IMR-90 (cell line): ENCODE data around the gene NPDC1. TPM values are rescaled to one million over a fixed set of nuclear protein-coding genes. Genes with fewer than 3 reads are reported as not detected.

Experiments used
- ATAC-seq: fragments of 200-7000 bp; cut with Tn5 transposase; 2 replicates; pipeline ENCODE4 v1.9.1; 2020; ENCODE audit warnings: low read depth, mild to moderate bottlenecking, moderate library complexity
- BruUV-seq: library from RNA; stranded (reverse); fragments of 400-500 nt; replicated peaks from 2 replicates; lab custom pipeline; 2021; lab: Mats Ljungman, UMichigan
- CTCF ChIA-PET: fragments of 300-600 bp; formaldehyde crosslinking; extraction: SDS; loops from one replicate; lab custom pipeline; 2021; ENCODE audit warnings: antibody characterized with exemption; lab: Yijun Ruan, JAX
- POLR2A ChIA-PET: fragments of 300-600 bp; sonication (Branson Sonifier 250); formaldehyde crosslinking; loops from one replicate; lab custom pipeline; 2022; ENCODE audit warnings: antibody characterized with exemption; ENCODE audit not compliant: unreplicated experiment; lab: Charles Lee
- DNase-seq: peaks from one replicate; pipeline ENCODE4 v3.0.0; 2013
- H2AFZ ChIP-seq: replicated peaks from 2 replicates; pipeline ENCODE3; 2013; ENCODE audit warnings: low read length, mild to moderate bottlenecking; ENCODE audit not compliant: poor library complexity
- H2AK5ac ChIP-seq: 2 replicates; pipeline ENCODE4 v1.6.1; 2013; ENCODE audit warnings: low read depth, low read length, inconsistent platforms
- H2AK9ac ChIP-seq: replicated peaks from 2 replicates; pipeline ENCODE3; 2013; ENCODE audit warnings: mild to moderate bottlenecking, low read depth, low read length, moderate library complexity; ENCODE audit not compliant: poor library complexity
- H2BK120ac ChIP-seq: 2 replicates; pipeline ENCODE4 v1.6.1; 2013; ENCODE audit warnings: low read depth, low read length, inconsistent platforms
- H2BK15ac ChIP-seq: 3 replicates; pipeline ENCODE4 v1.6.1; 2013; ENCODE audit warnings: low read depth, low read length, inconsistent platforms
- H2BK20ac ChIP-seq: 2 replicates; pipeline ENCODE4 v1.6.1; 2013; ENCODE audit warnings: low read depth, mild to moderate bottlenecking, inconsistent platforms, low read length, moderate library complexity
- H2BK5ac ChIP-seq: 2 replicates; pipeline ENCODE4 v1.6.1; 2013; ENCODE audit warnings: mild to moderate bottlenecking, low read depth, low read length, inconsistent platforms; ENCODE audit not compliant: poor library complexity, severe bottlenecking
- H3K14ac ChIP-seq: replicated peaks from 2 replicates; pipeline ENCODE4 v1.6.1; 2013; ENCODE audit warnings: low read depth, low read length, inconsistent platforms
- H3K18ac ChIP-seq: 2 replicates; pipeline ENCODE4 v1.6.1; 2013; ENCODE audit warnings: low read depth, low read length, control low read depth
- H3K23ac ChIP-seq: 2 replicates; pipeline ENCODE4 v1.6.1; 2013; ENCODE audit warnings: low read depth, low read length, inconsistent platforms
- H3K27ac ChIP-seq: 2 replicates; pipeline ENCODE4 v1.5.1; 2013; ENCODE audit warnings: mild to moderate bottlenecking, control low read depth, low read length; ENCODE audit not compliant: insufficient read depth
- H3K27me3 ChIP-seq: 2 replicates; pipeline ENCODE4 v1.6.1; 2013; ENCODE audit warnings: low read length; ENCODE audit not compliant: control insufficient read depth, insufficient read depth
- H3K36me3 ChIP-seq: 2 replicates; pipeline ENCODE4 v1.6.1; 2013; ENCODE audit warnings: low read length, mixed read lengths; ENCODE audit not compliant: control insufficient read depth, insufficient read depth
- H3K4ac ChIP-seq: 2 replicates; pipeline ENCODE4 v1.6.1; 2013; ENCODE audit warnings: low read depth, low read length, inconsistent platforms
- H3K4me1 ChIP-seq: 2 replicates; pipeline ENCODE4 v1.6.1; 2013; ENCODE audit warnings: low read length, mixed read lengths; ENCODE audit not compliant: control insufficient read depth, insufficient read depth
- H3K4me2 ChIP-seq: 2 replicates; pipeline ENCODE4 v1.6.1; 2013; ENCODE audit warnings: low read depth, mild to moderate bottlenecking, control low read depth, low read length, moderate library complexity
- H3K4me3 ChIP-seq: 2 replicates; pipeline ENCODE4 v1.5.1; 2013; ENCODE audit warnings: low read depth, mild to moderate bottlenecking, control low read depth, low read length, moderate library complexity; ENCODE audit not compliant: insufficient read depth
- H3K56ac ChIP-seq: 2 replicates; pipeline ENCODE4 v1.6.1; 2013; ENCODE audit warnings: low read length, inconsistent platforms; ENCODE audit not compliant: insufficient read depth; ENCODE audit errors: extremely low read depth
- H3K79me1 ChIP-seq, 2 experiments: 2 replicates each; pipeline ENCODE4 v1.6.1; 2013; ENCODE audit warnings: low read length in 2 of 2, inconsistent platforms in 1 of 2, low read depth in 1 of 2
- H3K9ac ChIP-seq: 2 replicates; pipeline ENCODE4 v1.6.1; 2013; ENCODE audit warnings: low read depth, low read length, control low read depth
- H3K9me1 ChIP-seq: 2 replicates; pipeline ENCODE4 v1.6.1; 2013; ENCODE audit warnings: low read length, inconsistent platforms; ENCODE audit not compliant: insufficient read depth
- H3K9me3 ChIP-seq: 2 replicates; pipeline ENCODE4 v1.6.1; 2013; ENCODE audit warnings: low read length; ENCODE audit not compliant: control insufficient read depth, insufficient read depth
- H4K20me1 ChIP-seq: 2 replicates; pipeline ENCODE4 v1.6.1; 2013; ENCODE audit warnings: low read length, inconsistent platforms; ENCODE audit not compliant: insufficient read depth
- H4K5ac ChIP-seq: 2 replicates; pipeline ENCODE4 v1.6.1; 2013; ENCODE audit warnings: mild to moderate bottlenecking, low read depth, low read length, control low read depth
- H4K8ac ChIP-seq, 2 experiments: 2 replicates each; pipeline ENCODE4 v1.6.1; 2013; ENCODE audit warnings: low read depth in 2 of 2, low read length in 2 of 2, control low read depth in 1 of 2, inconsistent platforms in 1 of 2
- H4K91ac ChIP-seq: 2 replicates; pipeline ENCODE4 v1.6.1; 2013; ENCODE audit warnings: low read depth, low read length, inconsistent platforms; ENCODE audit not compliant: insufficient read depth
- CEBPB ChIP-seq: IDR thresholded peaks from 2 replicates; pipeline ENCODE4 v1.6.1; 2012; ENCODE audit warnings: low read depth, low read length, improper control_type of control experiment
- CHD1 ChIP-seq: IDR thresholded peaks from 2 replicates; pipeline ENCODE4 v1.6.1; 2012; ENCODE audit warnings: low read depth, low read length, improper control_type of control experiment
- FOS ChIP-seq: fragments of 150-350 bp; IDR thresholded peaks from 2 replicates; pipeline ENCODE4 v1.6.1; 2016; ENCODE audit warnings: low read depth, low read length
- MAFK ChIP-seq: IDR thresholded peaks from 2 replicates; pipeline ENCODE4 v1.6.1; 2012; ENCODE audit warnings: low read depth, low read length, improper control_type of control experiment
- MAZ ChIP-seq: IDR thresholded peaks from 2 replicates; pipeline ENCODE4 v1.6.1; 2012; ENCODE audit warnings: low read depth, mild to moderate bottlenecking, low read length, improper control_type of control experiment, moderate library complexity, borderline replicate concordance
- MXI1 ChIP-seq: IDR thresholded peaks from 2 replicates; pipeline ENCODE4 v1.6.1; 2012; ENCODE audit warnings: low read depth, mild to moderate bottlenecking, low read length, moderate library complexity, borderline replicate concordance
- NFE2L2 ChIP-seq: fragments of 150-350 bp; IDR thresholded peaks from 2 replicates; pipeline ENCODE4 v1.6.1; 2016; ENCODE audit warnings: low read depth, mild to moderate bottlenecking, low read length
- POLR2A ChIP-seq: IDR thresholded peaks from 2 replicates; pipeline ENCODE4 v1.6.1; 2012; ENCODE audit warnings: mild to moderate bottlenecking, low read depth, low read length
- RAD21 ChIP-seq: IDR thresholded peaks from 2 replicates; pipeline ENCODE4 v1.6.1; 2012; ENCODE audit warnings: low read length, improper control_type of control experiment
- RCOR1 ChIP-seq: IDR thresholded peaks from 2 replicates; pipeline ENCODE4 v1.6.1; 2012; ENCODE audit warnings: mild to moderate bottlenecking, low read length, improper control_type of control experiment; ENCODE audit not compliant: insufficient replicate concordance
- RFX5 ChIP-seq: IDR thresholded peaks from 2 replicates; pipeline ENCODE4 v1.8.0; 2012; ENCODE audit warnings: low read depth, mild to moderate bottlenecking, low read length, moderate library complexity
- SMC3 ChIP-seq: fragments of 150-350 bp; IDR thresholded peaks from 2 replicates; pipeline ENCODE4 v1.6.1; 2016; ENCODE audit warnings: low read depth, mild to moderate bottlenecking, antibody characterized with exemption, low read length, moderate library complexity
- WGBS, 2 experiments: methylation state at CpG; one replicate each; pipeline versions ENCODE4 v1.1.5 to v1.1.7; 2013; ENCODE audit warnings: missing lambda C conversion rate in 2 of 2; ENCODE audit not compliant: insufficient read length in 1 of 2; ENCODE audit errors: extremely low coverage in 2 of 2; 5-methylcytosine and 5-hydroxymethylcytosine counted together
- dilution Hi-C: fragments of 300-500 bp; cut with HindIII; formaldehyde crosslinking; loops from one replicate; pipeline ENCODE4 v1.14.3; 2018; ENCODE audit warnings: low sequenced_read_pairs; ENCODE audit not compliant: unreplicated experiment
- in situ Hi-C: fragments of 300-500 bp; cut with MboI; formaldehyde crosslinking; loops from 3 replicates; pipeline ENCODE4 v1.14.3; 2019; ENCODE audit warnings: low sequenced_read_pairs, inconsistent platforms, mixed read lengths
- intact Hi-C: fragments of 100-400 bp; cut with micrococcal nuclease; formaldehyde crosslinking; loops from 2 replicates; pipeline ENCODE4 v1.10.0; 2022
- polyA plus RNA-seq, 3 experiments: library from polyadenylated mRNA; depleted of rRNA; stranded (reverse); fragments of >200 nt; gene quantifications; 2 replicates each; pipeline ENCODE4 v1.2.3, GENCODE V29; 2012; ENCODE audit warnings: low replicate concordance in 1 of 3
- total RNA-seq: library from RNA; depleted of rRNA; stranded (reverse); fragments of >200 nt; gene quantifications from 2 replicates; pipeline ENCODE4 v1.2.3, GENCODE V29; 2012
- TF ChIP-seq, protein P1 (sequence below): fragments of 150-350 bp; IDR thresholded peaks from 2 replicates; pipeline ENCODE4 v1.6.1; 2016; ENCODE audit warnings: low read depth, mild to moderate bottlenecking, low read length, moderate library complexity, borderline replicate concordance
- TF ChIP-seq, protein P2 (sequence below): fragments of 150-350 bp; IDR thresholded peaks from 2 replicates; pipeline ENCODE4 v1.6.1; 2017; ENCODE audit warnings: mild to moderate bottlenecking, antibody characterized with exemption, low read length, low read depth

NPDC1 gene
- total and polyA plus RNA-seq, 2 of the 4 experiments (the other 2 are of a cell fraction), result 2.7 to 58.1 TPM

DNA sequence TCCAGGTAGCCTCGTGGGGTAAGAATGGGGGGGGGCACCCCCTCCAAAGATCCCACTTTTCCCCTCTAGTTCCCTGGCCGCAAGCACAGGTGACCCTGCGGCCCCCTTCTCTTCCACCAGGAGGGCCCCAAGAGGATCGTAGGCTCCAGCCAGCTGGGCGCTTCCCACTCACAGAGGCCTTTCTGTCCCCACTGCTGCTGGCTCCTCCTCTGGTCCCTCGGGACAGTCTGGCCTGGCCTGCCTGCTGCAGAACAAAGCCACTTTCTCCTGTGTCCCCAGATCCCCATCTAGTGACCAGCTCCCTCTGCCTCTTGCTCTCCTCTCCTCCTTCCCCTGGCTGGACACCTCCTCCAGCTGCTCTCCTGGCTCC lies 24.9 kb upstream of the NPDC1 start:
- no TSS peak for BruUV-seq
- Histone ChIP-seq H3K9me3 (no peaks in the 10 kb centered on the region), H3K23ac (no peak overlapping the region), H4K5ac (no peak overlapping the region), H2BK15ac (no peak overlapping the region), H3K4me2 (peak overlapping the region; percentile 20; the same call in 1 of the 2 replicates), H3K14ac (no peak overlapping the region), H3K9ac (peak overlapping the region; percentile 23; the same call in 1 of the 2 replicates), H3K18ac (no peak overlapping the region), H4K91ac (peak overlapping the region; percentile 76), H3K36me3 (no peaks in the 10 kb centered on the region), H3K9me1 (no peaks in the 10 kb centered on the region), H3K4me3 (peak overlapping the region; percentile 21), H2AK9ac (peak overlapping the region; percentile 44), H2AFZ (peak overlapping the region; percentile 90), H4K8ac (peak overlapping the region; percentile 74 to 79; a peak in 3 of 4 replicates), H2BK120ac (no peak overlapping the region), H2BK20ac (no peak overlapping the region), H2AK5ac (peak overlapping the region; percentile 70), H4K20me1 (no peaks in the 10 kb centered on the region), H3K4me1 (peaks cover 3% of the 10 kb centered on the region; the same call in 1 of the 2 replicates), H3K4ac (peak overlapping the region; percentile 43; the same call in 1 of the 2 replicates), H3K27ac (no peak overlapping the region; the same call in 1 of the 2 replicates), H3K27me3 (no peaks in the 10 kb centered on the region; the same call in 1 of the 2 replicates), H3K56ac (no peak overlapping the region), H3K79me1 (peaks cover 2 to 11% of the 10 kb centered on the region in 2 experiments), H2BK5ac (no peak overlapping the region)
- ATAC-seq (no peak), DNase-seq (no peak)
- no peak for TF ChIP-seq CHD1
- TF ChIP-seq POLR2A, result no peak
- TF ChIP-seq FOS, result no peak
- TF ChIP-seq SMC3, result no peak
- TF ChIP-seq RFX5, result no peak
- no peak for TF ChIP-seq RAD21
- TF ChIP-seq MXI1, result no peak
- no peak for TF ChIP-seq NFE2L2
- TF ChIP-seq RCOR1, result no peak
- no peak for TF ChIP-seq MAFK
- TF ChIP-seq, protein P1, sequence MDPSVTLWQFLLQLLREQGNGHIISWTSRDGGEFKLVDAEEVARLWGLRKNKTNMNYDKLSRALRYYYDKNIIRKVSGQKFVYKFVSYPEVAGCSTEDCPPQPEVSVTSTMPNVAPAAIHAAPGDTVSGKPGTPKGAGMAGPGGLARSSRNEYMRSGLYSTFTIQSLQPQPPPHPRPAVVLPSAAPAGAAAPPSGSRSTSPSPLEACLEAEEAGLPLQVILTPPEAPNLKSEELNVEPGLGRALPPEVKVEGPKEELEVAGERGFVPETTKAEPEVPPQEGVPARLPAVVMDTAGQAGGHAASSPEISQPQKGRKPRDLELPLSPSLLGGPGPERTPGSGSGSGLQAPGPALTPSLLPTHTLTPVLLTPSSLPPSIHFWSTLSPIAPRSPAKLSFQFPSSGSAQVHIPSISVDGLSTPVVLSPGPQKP, result no peak
- TF ChIP-seq, protein P2, sequence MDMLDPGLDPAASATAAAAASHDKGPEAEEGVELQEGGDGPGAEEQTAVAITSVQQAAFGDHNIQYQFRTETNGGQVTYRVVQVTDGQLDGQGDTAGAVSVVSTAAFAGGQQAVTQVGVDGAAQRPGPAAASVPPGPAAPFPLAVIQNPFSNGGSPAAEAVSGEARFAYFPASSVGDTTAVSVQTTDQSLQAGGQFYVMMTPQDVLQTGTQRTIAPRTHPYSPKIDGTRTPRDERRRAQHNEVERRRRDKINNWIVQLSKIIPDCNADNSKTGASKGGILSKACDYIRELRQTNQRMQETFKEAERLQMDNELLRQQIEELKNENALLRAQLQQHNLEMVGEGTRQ, result no peak
- TF ChIP-seq MAZ, result no peak
- no peak for TF ChIP-seq CEBPB
- in situ Hi-C loops, result no loop called here
- dilution Hi-C loops, result no loop called here
- POLR2A ChIA-PET, result no interaction called here
- intact Hi-C loops, result loop anchor here (1.0 kb wide), 1 partner anchor 15 kb away; the partner anchor contains the start of gene MAN1B1
- CTCF ChIA-PET, result interaction anchor here (1.0 kb wide), 1 partner anchor 19 kb away, joined by 3 read pairs; no protein-coding TSS in a partner anchor
- 0% methylated on average over 1 of the region's 6 CpGs; no CpG with 5 or more reads in 1 of the 2 experiments for WGBS, 2 experiments
